PC-3 (cell line): ENCODE measurements around the gene OXSR1. TPM values are rescaled to one million over a fixed set of nuclear protein-coding genes. Genes with fewer than 3 reads are reported as not detected.
"Not testable (repeated sequence)": the region's sequence is repeated elsewhere in the genome, so short reads cannot be mapped to it uniquely, and the experiment has no call there.

Source experiments
- ATAC-seq: fragments of 200-7000 bp; cut with Tn5 transposase; 2 replicates; pipeline ENCODE4 v1.9.1; 2020; ENCODE audit warnings: mild to moderate bottlenecking, moderate library complexity
- BruUV-seq: library from RNA; stranded (reverse); fragments of 400-500 nt; replicated peaks from 2 replicates; lab custom pipeline; 2021; lab: Mats Ljungman, UMichigan
- CTCF ChIA-PET: fragments of 300-600 bp; sonication (Branson Sonifier 250); formaldehyde crosslinking; loops from one replicate; lab custom pipeline; 2022; ENCODE audit warnings: antibody characterized with exemption; lab: Charles Lee
- POLR2A ChIA-PET: fragments of 300-600 bp; sonication (Branson Sonifier 250); formaldehyde crosslinking; loops from one replicate; lab custom pipeline; 2022; ENCODE audit warnings: antibody characterized with exemption; ENCODE audit not compliant: unreplicated experiment; lab: Charles Lee
- DNase-seq: peaks from one replicate; pipeline ENCODE4 v3.0.0-alpha.2; 2015
- H2AFZ ChIP-seq: fragments of 300-600 bp; sonication (generic); 2 replicates; pipeline ENCODE4 v1.6.0; 2016; ENCODE audit warnings: antibody characterized with exemption, low read length
- H3F3A ChIP-seq: fragments of 300-600 bp; sonication (generic); one replicate; pipeline ENCODE4 v1.6.0; 2017; ENCODE audit warnings: antibody characterized with exemption, low read length, control low read depth, mild to moderate bottlenecking; ENCODE audit not compliant: unreplicated experiment
- H3K27ac ChIP-seq: fragments of 300-600 bp; sonication (generic); 2 replicates; pipeline ENCODE4 v1.5.1; 2016; ENCODE audit warnings: mild to moderate bottlenecking, low read length
- H3K27me3 ChIP-seq: fragments of 300-600 bp; sonication (generic); 2 replicates; pipeline ENCODE4 v1.6.1; 2016; ENCODE audit warnings: low read length, mixed read lengths
- H3K36me3 ChIP-seq: fragments of 300-600 bp; sonication (generic); 2 replicates; pipeline ENCODE4 v1.6.1; 2016; ENCODE audit warnings: low read depth, mixed run types, low read length, mixed read lengths
- H3K4me1 ChIP-seq: fragments of 300-600 bp; sonication (generic); 2 replicates; pipeline ENCODE4 v1.5.1; 2016; ENCODE audit warnings: low read length; ENCODE audit not compliant: insufficient read depth
- H3K4me2 ChIP-seq: fragments of 300-600 bp; sonication (generic); 2 replicates; pipeline ENCODE4 v1.6.0; 2016; ENCODE audit warnings: low read length
- H3K4me3 ChIP-seq: fragments of 300-600 bp; sonication (generic); 2 replicates; pipeline ENCODE4 v1.5.1; 2016; ENCODE audit warnings: mild to moderate bottlenecking, low read length, mixed read lengths
- H3K79me2 ChIP-seq: fragments of 300-600 bp; sonication (generic); 2 replicates; pipeline ENCODE4 v1.6.1; 2017; ENCODE audit warnings: low read length, mixed read lengths
- H3K9ac ChIP-seq: fragments of 300-600 bp; sonication (generic); 2 replicates; pipeline ENCODE4 v1.6.0; 2016; ENCODE audit warnings: mild to moderate bottlenecking, low read length
- H3K9me2 ChIP-seq: fragments of 300-600 bp; sonication (generic); replicated peaks from 2 replicates; pipeline ENCODE4 v1.6.1; 2016; ENCODE audit warnings: mixed run types, low read length, mixed read lengths
- H3K9me3 ChIP-seq: fragments of 300-600 bp; sonication (generic); 2 replicates; pipeline ENCODE4 v1.6.1; 2016; ENCODE audit warnings: low read length, mixed read lengths
- H4K20me1 ChIP-seq: fragments of 300-600 bp; sonication (generic); 2 replicates; pipeline ENCODE4 v1.6.1; 2016; ENCODE audit warnings: low read length, mixed read lengths
- EZH2 ChIP-seq: fragments of 300-600 bp; sonication (generic); IDR thresholded peaks from one replicate; pipeline ENCODE4 v1.6.1; 2017; ENCODE audit warnings: antibody characterized with exemption, mild to moderate bottlenecking, low read length; ENCODE audit not compliant: unreplicated experiment
- EZH2phosphoT487 ChIP-seq: fragments of 300-600 bp; sonication (generic); IDR thresholded peaks from 2 replicates; pipeline ENCODE4 v1.6.1; 2018; ENCODE audit warnings: mild to moderate bottlenecking, antibody characterized with exemption, low read length, borderline replicate concordance
- intact Hi-C: fragments of 100-400 bp; cut with micrococcal nuclease; formaldehyde crosslinking; loops from 2 replicates; pipeline ENCODE4 v1.9.0; 2023
- total RNA-seq: library from RNA; depleted of rRNA; stranded (reverse); fragments of >200 nt; gene quantifications from 2 replicates; pipeline ENCODE4 v1.2.3, GENCODE V29; 2014
- TF ChIP-seq, protein P1 (sequence below): fragments of 300-600 bp; sonication (generic); conservative IDR thresholded peaks from 2 replicates; pipeline ENCODE4 v1.5.1; 2017; ENCODE audit warnings: antibody characterized with exemption, low read depth, mild to moderate bottlenecking, low read length

Gene OXSR1
- total RNA-seq, 1 experiment from 2014 or later = 42.2 TPM

DNA sequence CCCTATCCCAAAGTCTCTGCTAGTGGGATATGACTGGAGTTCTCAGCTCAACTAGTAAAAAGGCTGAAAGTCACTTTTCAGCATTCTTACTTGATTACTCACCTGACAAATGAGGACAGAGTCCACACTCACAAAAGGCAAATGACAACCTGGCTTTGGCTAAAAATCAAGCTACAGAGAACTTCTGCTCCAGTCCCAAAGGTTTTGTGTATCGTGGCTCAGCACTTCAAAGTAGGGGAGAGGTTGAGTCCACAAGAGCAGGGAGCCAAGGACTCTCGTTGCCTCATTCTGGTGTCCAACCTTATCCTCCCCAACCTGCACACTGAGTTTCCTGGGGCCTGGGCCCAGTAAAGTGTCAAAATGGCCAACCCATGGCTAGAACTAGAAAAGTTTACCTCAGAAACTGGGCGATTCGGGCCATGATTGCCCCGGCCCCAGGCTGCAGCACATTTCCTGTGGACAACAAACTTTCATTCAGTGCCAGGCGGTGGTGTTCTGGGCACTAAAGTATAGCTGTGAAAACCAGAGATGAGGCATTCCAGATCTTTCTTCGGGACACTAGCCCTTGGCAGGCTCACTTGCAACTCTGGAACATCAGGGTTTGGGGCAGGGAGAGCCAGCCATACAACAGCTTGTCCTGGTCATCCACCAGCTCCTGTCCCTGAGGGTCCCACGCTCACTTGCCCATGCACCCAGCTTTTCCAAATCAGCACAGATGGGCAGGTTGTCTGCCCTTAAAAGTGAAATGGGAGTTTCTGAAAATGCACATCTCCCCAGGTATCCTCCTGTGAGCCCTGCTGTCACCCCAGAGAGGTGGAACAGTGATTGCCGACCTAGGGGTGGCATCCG lies 31.6 kb upstream of the OXSR1 start:
- peaks cover 44% of the 10 kb centered on the region for H3K36me3 ChIP-seq
- H2AFZ ChIP-seq = no peak overlapping the region
- peak overlapping the region; percentile 52 for H3K9ac ChIP-seq
- ChIA-PET CTCF (interaction anchor here (1.1 kb wide), 2 partner anchors 9 to 114 kb away, joined by 3 read pairs; no protein-coding TSS in a partner anchor), POLR2A (interaction anchor here (0.6 kb wide), 1 partner anchor 56 kb away, joined by 3 read pairs; no protein-coding TSS in a partner anchor)
- no TSS peak for BruUV-seq
- peaks cover 71% of the 10 kb centered on the region for H3K79me2 ChIP-seq
- H3K9me3 ChIP-seq = no peaks in the 10 kb centered on the region
- peaks cover 49% of the 10 kb centered on the region for H3K4me1 ChIP-seq
- H3K27me3 ChIP-seq = no peaks in the 10 kb centered on the region
- peak overlapping the region; percentile 93 for H3K4me3 ChIP-seq
- H3K9me2 ChIP-seq = no peaks in the 10 kb centered on the region
- H4K20me1 ChIP-seq = no peaks in the 10 kb centered on the region
- peak overlapping the region; percentile 81 for H3K4me2 ChIP-seq
- ATAC-seq = peak; percentile 33
- peaks cover 4% of the 10 kb centered on the region for H3F3A ChIP-seq
- intact Hi-C loops = loop anchor here (10.0 kb wide), 2 partner anchors 321 to 1251 kb away; partner anchors contain the start of genes ACVR2B and SLC25A38
- DNase-seq = peak; percentile 99
- TF ChIP-seq EZH2phosphoT487 (no peak), EZH2 (no peak)
- TF ChIP-seq, protein P1, sequence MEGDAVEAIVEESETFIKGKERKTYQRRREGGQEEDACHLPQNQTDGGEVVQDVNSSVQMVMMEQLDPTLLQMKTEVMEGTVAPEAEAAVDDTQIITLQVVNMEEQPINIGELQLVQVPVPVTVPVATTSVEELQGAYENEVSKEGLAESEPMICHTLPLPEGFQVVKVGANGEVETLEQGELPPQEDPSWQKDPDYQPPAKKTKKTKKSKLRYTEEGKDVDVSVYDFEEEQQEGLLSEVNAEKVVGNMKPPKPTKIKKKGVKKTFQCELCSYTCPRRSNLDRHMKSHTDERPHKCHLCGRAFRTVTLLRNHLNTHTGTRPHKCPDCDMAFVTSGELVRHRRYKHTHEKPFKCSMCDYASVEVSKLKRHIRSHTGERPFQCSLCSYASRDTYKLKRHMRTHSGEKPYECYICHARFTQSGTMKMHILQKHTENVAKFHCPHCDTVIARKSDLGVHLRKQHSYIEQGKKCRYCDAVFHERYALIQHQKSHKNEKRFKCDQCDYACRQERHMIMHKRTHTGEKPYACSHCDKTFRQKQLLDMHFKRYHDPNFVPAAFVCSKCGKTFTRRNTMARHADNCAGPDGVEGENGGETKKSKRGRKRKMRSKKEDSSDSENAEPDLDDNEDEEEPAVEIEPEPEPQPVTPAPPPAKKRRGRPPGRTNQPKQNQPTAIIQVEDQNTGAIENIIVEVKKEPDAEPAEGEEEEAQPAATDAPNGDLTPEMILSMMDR = no peak
- peak overlapping the region; percentile 95 for H3K27ac ChIP-seq

DNA sequence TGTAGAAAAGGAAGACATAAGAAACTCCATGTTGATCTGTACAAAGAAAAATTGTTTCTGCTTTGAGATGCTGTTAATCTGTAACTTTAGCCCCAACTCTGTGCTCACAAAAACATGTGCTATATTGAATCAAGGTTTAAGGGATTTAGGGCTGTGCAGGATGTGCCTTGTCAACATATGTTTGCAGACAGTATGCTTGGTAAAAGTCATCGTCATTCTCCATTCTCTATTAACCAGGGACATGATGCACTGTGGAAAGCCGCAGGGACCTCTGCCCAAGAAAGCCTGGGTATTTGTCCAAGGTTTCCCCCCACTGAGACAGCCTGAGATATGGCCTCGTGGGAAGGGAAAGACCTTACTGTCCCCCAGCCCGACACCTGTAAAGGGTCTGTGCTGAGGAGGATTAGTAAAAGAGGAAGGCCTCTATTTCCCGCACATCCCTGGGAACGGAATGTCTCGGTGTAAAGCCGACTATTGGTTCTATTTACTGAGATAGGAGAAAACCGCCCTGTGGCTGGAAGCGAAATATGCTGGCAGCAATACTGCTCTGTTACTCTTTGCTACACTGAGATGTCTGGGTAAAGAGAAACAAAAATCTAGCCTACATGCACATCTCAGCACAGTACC lies 30.7 kb upstream of the OXSR1 start:
- peak overlapping the region; percentile 81 for H3K4me2 ChIP-seq
- ATAC-seq, H3K9me3 ChIP-seq, DNase-seq, H3K27me3 ChIP-seq, BruUV-seq, H3K9me2 ChIP-seq, H4K20me1 ChIP-seq, H2AFZ ChIP-seq, POLR2A ChIA-PET, H3F3A ChIP-seq: not testable (repeated sequence)
- peaks cover 56% of the 10 kb centered on the region for H3K4me1 ChIP-seq
- H3K9ac ChIP-seq = peak overlapping the region; percentile 28
- H3K4me3 ChIP-seq = peak overlapping the region; percentile 93
- H3K79me2 ChIP-seq = peaks cover 77% of the 10 kb centered on the region
- H3K27ac ChIP-seq = peak overlapping the region; percentile 95
- H3K36me3 ChIP-seq = peaks cover 36% of the 10 kb centered on the region
- CTCF ChIA-PET = interaction anchor here (1.1 kb wide), 1 partner anchor 113 kb away, joined by 3 read pairs; no protein-coding TSS in a partner anchor
- intact Hi-C loops = loop anchor here (10.0 kb wide), 2 partner anchors 320 to 1250 kb away; partner anchors contain the start of genes ACVR2B and SLC25A38

DNA sequence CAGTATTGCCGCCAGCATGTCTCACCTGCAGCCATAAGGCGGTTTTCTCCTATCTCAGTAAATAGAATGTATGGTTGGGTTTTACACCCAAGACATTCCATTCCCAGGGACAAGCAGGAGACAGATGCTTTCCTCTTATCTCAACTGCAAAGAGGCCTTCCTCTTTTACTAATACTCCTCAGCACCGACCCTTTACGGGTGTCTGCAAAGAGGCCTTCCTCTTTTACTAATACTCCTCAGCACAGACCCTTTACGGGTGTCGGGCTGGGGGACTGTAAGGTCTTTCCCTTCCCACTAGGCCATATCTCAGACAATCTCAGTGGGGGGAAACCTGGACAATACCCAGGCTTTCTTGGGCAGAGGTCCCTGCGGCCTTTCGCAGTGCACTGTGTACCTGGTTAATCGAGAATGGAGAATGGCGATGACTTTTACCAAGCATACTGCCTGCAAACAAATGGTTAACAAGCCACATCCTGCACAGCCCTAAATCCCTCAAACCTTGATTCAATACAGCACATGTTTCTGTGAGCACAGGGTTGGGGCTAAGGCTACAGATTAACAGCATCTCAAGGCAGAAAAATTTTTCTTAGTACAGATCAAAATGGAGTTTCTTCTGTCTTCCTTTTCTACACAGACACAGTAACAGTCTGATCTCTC lies 29.6 kb upstream of the OXSR1 start:
- Histone ChIP-seq H3K79me2 (peaks cover 80% of the 10 kb centered on the region), H3K4me1 (peaks cover 67% of the 10 kb centered on the region), H3K4me2 (peak overlapping the region; percentile 81), H3K9ac (peak overlapping the region; percentile 86), H3K36me3 (peaks cover 27% of the 10 kb centered on the region), H3K27ac (peak overlapping the region; percentile 95; the same call in 1 of the 2 replicates), H3K4me3 (peak overlapping the region; percentile 93)
- H4K20me1 ChIP-seq, ATAC-seq, POLR2A ChIA-PET, CTCF ChIA-PET, H3K9me2 ChIP-seq, H3K9me3 ChIP-seq, DNase-seq, H3K27me3 ChIP-seq, H3F3A ChIP-seq, H2AFZ ChIP-seq: not testable (repeated sequence)
- intact Hi-C loops = loop anchor here (10.0 kb wide), 2 partner anchors 319 to 1249 kb away; partner anchors contain the start of genes ACVR2B and SLC25A38
- BruUV-seq = TSS peak; percentile 45
